Suprapubic skin (tissue), 4 donors: ENCODE results near the gene FAM171A2. TPM values are rescaled to one million over a fixed set of nuclear protein-coding genes. Genes with fewer than 3 reads are reported as not detected.
"Not testable (repeated sequence)": the region's sequence is repeated elsewhere in the genome, so short reads cannot be mapped to it uniquely, and the experiment has no call there.

Experiments
- DNase-seq, 2 donors: peaks; one replicate each; pipeline ENCODE4 v3.0.0-alpha.2; 2019; ENCODE audit warnings: low spot score in 2 of 2
- H3K27ac ChIP-seq: fragments of 200-600 bp; sonication (generic); one replicate; pipeline ENCODE4 v1.5.1; 2019
- H3K27me3 ChIP-seq: fragments of 200-600 bp; sonication (generic); one replicate; pipeline ENCODE4 v1.5.1; 2019
- H3K36me3 ChIP-seq: fragments of 200-600 bp; sonication (generic); one replicate; pipeline ENCODE4 v1.5.1; 2019
- H3K4me1 ChIP-seq: fragments of 200-600 bp; sonication (generic); one replicate; pipeline ENCODE4 v1.5.1; 2019
- H3K4me3 ChIP-seq: fragments of 200-600 bp; sonication (generic); one replicate; pipeline ENCODE4 v1.5.1; 2019; ENCODE audit warnings: mild to moderate bottlenecking
- H3K9me3 ChIP-seq: fragments of 200-600 bp; sonication (generic); one replicate; pipeline ENCODE4 v1.5.1; 2019
- CTCF ChIP-seq, 2 donors: fragments of 200-600 bp in 1 of 2; fragments of 450-650 bp in 1 of 2; sonication (generic) in 1 of 2; IDR thresholded peaks; one replicate each; pipeline ENCODE4 v1.5.1; 2016 to 2019; ENCODE audit warnings: antibody characterized with exemption in 2 of 2, mild to moderate bottlenecking in 1 of 2, moderate library complexity in 1 of 2
- EP300 ChIP-seq: sonication (generic); formaldehyde crosslinking; IDR thresholded peaks from one replicate; pipeline ENCODE4 v1.6.1; 2017; ENCODE audit warnings: antibody characterized with exemption
- POLR2A ChIP-seq, 2 donors: fragments of 450-650 bp; IDR thresholded peaks; one replicate each; pipeline ENCODE4 v1.6.1; 2017; ENCODE audit warnings: antibody characterized with exemption in 2 of 2, mild to moderate bottlenecking in 2 of 2, moderate library complexity in 2 of 2
- POLR2AphosphoS5 ChIP-seq, 3 donors: sonication (generic); formaldehyde crosslinking; IDR thresholded peaks; one replicate each; pipeline ENCODE4 v1.6.1; 2017; ENCODE audit warnings: antibody characterized with exemption in 3 of 3
- WGBS: methylation state at CpG from one replicate; pipeline ENCODE4 v1.1.5; 2018; 5-methylcytosine and 5-hydroxymethylcytosine counted together
- total RNA-seq, 4 donors: library from RNA; depleted of rRNA; stranded (reverse); fragments of >200 nt; gene quantifications; one replicate each; pipeline ENCODE4 v1.1.0, GENCODE V29; 2016

Gene FAM171A2
- total RNA-seq, 4 donors from 2014 or later, result 1.2 to 2.6 (median 1.5) TPM

GRCh38 chr17:44346064-44346844 is 17.4 kb downstream of the FAM171A2 start:
- H3K36me3 ChIP-seq, result peaks cover 25% of the 10 kb centered on the region
- DNase-seq, result peak in 1 of 2 donors; percentile 77
- no peak overlapping the region for H3K27ac ChIP-seq
- TF ChIP-seq POLR2AphosphoS5 (IDR thresholded peaks at IDR 0.05) (no peak), POLR2A (IDR thresholded peaks at IDR 0.05) (no peak), EP300 (no peak), CTCF (IDR thresholded peaks at IDR 0.05) (no peak)
- peak overlapping the region; percentile 85 for H3K4me3 ChIP-seq
- H3K27me3 ChIP-seq, result no peaks in the 10 kb centered on the region
- no peaks in the 10 kb centered on the region for H3K9me3 ChIP-seq
- WGBS, result 73% methylated on average over 7 of the region's 13 CpGs
- peaks cover 57% of the 10 kb centered on the region for H3K4me1 ChIP-seq

GRCh38 chr17:44345454-44346026 is 18.1 kb downstream of the FAM171A2 start:
- Histone ChIP-seq H3K4me1 (peaks cover 57% of the 10 kb centered on the region), H3K4me3 (peak overlapping the region; percentile 85), H3K9me3 (no peaks in the 10 kb centered on the region), H3K27me3 (no peaks in the 10 kb centered on the region), H3K36me3 (peaks cover 18% of the 10 kb centered on the region), H3K27ac (peak overlapping the region; percentile 89)
- WGBS, result 0% methylated on average over 19 of the region's 21 CpGs
- peak; percentile 74 to 80 for DNase-seq
- TF ChIP-seq CTCF (IDR thresholded peaks at IDR 0.05) (peak in 1 of 2 donors; percentile 29), EP300 (no peak)

- TF ChIP-seq CTCF (IDR thresholded peaks at IDR 0.05) (no peak), POLR2AphosphoS5 (IDR thresholded peaks at IDR 0.05) (peak in 2 of 3 donors; percentile 16 to 81), EP300 (no peak), POLR2A (IDR thresholded peaks at IDR 0.05) (peak in 1 of 2 donors; percentile 65)
- H3K9me3 ChIP-seq, result no peaks in the 10 kb centered on the region
- H3K27me3 ChIP-seq, result no peaks in the 10 kb centered on the region
- peaks cover 12% of the 10 kb centered on the region for H3K36me3 ChIP-seq
- H3K4me3 ChIP-seq, result peak within 1 kb of the TSS; percentile 85
- 1% methylated on average over 16 of the region's 26 CpGs for WGBS
- peak within 1 kb of the TSS; percentile 89 for H3K27ac ChIP-seq
- H3K4me1 ChIP-seq, result peaks cover 63% of the 10 kb centered on the region
- DNase-seq, result peak; percentile 97
Measured at GRCh38 chr17:44344939-44345453, 18.7 kb downstream of the FAM171A2 start, which contains the start of gene GRN. Gene GRN (plus strand): TSS chr17:44345302. CDS start chr17:44349165, 3,863 bp downstream.

- peak overlapping the region; percentile 34 for H3K27ac ChIP-seq
- peak; percentile 57 to 71 for DNase-seq
- 51% methylated on average over 11 of the region's 11 CpGs for WGBS
- TF ChIP-seq POLR2AphosphoS5 (IDR thresholded peaks at IDR 0.05) (no peak), CTCF (IDR thresholded peaks at IDR 0.05) (no peak), POLR2A (IDR thresholded peaks at IDR 0.05) (no peak), EP300 (no peak)
- no peak overlapping the region for H3K4me3 ChIP-seq
- H3K27me3 ChIP-seq, result no peaks in the 10 kb centered on the region
- H3K4me1 ChIP-seq, result peaks cover 62% of the 10 kb centered on the region
- H3K9me3 ChIP-seq, result no peaks in the 10 kb centered on the region
- H3K36me3 ChIP-seq, result no peaks in the 10 kb centered on the region
Measured at GRCh38 chr17:44343510-44344209, 20.0 kb downstream of the FAM171A2 start.

- H3K4me1 ChIP-seq, result peaks cover 36% of the 10 kb centered on the region
- not testable (repeated sequence) for H3K36me3 ChIP-seq, H3K9me3 ChIP-seq, DNase-seq, H3K4me3 ChIP-seq, H3K27me3 ChIP-seq
- H3K27ac ChIP-seq, result peak overlapping the region; percentile 27
- WGBS, result 60% methylated on average over 5 of the region's 5 CpGs
Measured at GRCh38 chr17:44340553-44340952, 23.1 kb downstream of the FAM171A2 start.
